IMR-90 (cell line): ENCODE measurements around the gene PCSK2. TPM values are rescaled to one million over a fixed set of nuclear protein-coding genes. Genes with fewer than 3 reads are reported as not detected.
A peak's percentile ranks its signal among the peaks of the same experiment; 100 is the strongest.

Source experiments
- ATAC-seq: fragments of 200-7000 bp; cut with Tn5 transposase; 2 replicates; pipeline ENCODE4 v1.9.1; 2020; ENCODE audit warnings: low read depth, mild to moderate bottlenecking, moderate library complexity
- BruUV-seq: library from RNA; stranded (reverse); fragments of 400-500 nt; replicated peaks from 2 replicates; lab custom pipeline; 2021; lab: Mats Ljungman, UMichigan
- CTCF ChIA-PET: fragments of 300-600 bp; formaldehyde crosslinking; extraction: SDS; loops from one replicate; lab custom pipeline; 2021; ENCODE audit warnings: antibody characterized with exemption; lab: Yijun Ruan, JAX
- POLR2A ChIA-PET: fragments of 300-600 bp; sonication (Branson Sonifier 250); formaldehyde crosslinking; loops from one replicate; lab custom pipeline; 2022; ENCODE audit warnings: antibody characterized with exemption; ENCODE audit not compliant: unreplicated experiment; lab: Charles Lee
- DNase-seq: peaks from one replicate; pipeline ENCODE4 v3.0.0; 2013
- H2AFZ ChIP-seq: replicated peaks from 2 replicates; pipeline ENCODE3; 2013; ENCODE audit warnings: low read length, mild to moderate bottlenecking; ENCODE audit not compliant: poor library complexity
- H2AK5ac ChIP-seq: 2 replicates; pipeline ENCODE4 v1.6.1; 2013; ENCODE audit warnings: low read depth, low read length, inconsistent platforms
- H2AK9ac ChIP-seq: replicated peaks from 2 replicates; pipeline ENCODE3; 2013; ENCODE audit warnings: mild to moderate bottlenecking, low read depth, low read length, moderate library complexity; ENCODE audit not compliant: poor library complexity
- H2BK120ac ChIP-seq: 2 replicates; pipeline ENCODE4 v1.6.1; 2013; ENCODE audit warnings: low read depth, low read length, inconsistent platforms
- H2BK15ac ChIP-seq: 3 replicates; pipeline ENCODE4 v1.6.1; 2013; ENCODE audit warnings: low read depth, low read length, inconsistent platforms
- H2BK20ac ChIP-seq: 2 replicates; pipeline ENCODE4 v1.6.1; 2013; ENCODE audit warnings: low read depth, mild to moderate bottlenecking, inconsistent platforms, low read length, moderate library complexity
- H2BK5ac ChIP-seq: 2 replicates; pipeline ENCODE4 v1.6.1; 2013; ENCODE audit warnings: mild to moderate bottlenecking, low read depth, low read length, inconsistent platforms; ENCODE audit not compliant: poor library complexity, severe bottlenecking
- H3K14ac ChIP-seq: replicated peaks from 2 replicates; pipeline ENCODE4 v1.6.1; 2013; ENCODE audit warnings: low read depth, low read length, inconsistent platforms
- H3K18ac ChIP-seq: 2 replicates; pipeline ENCODE4 v1.6.1; 2013; ENCODE audit warnings: low read depth, low read length, control low read depth
- H3K23ac ChIP-seq: 2 replicates; pipeline ENCODE4 v1.6.1; 2013; ENCODE audit warnings: low read depth, low read length, inconsistent platforms
- H3K27ac ChIP-seq: 2 replicates; pipeline ENCODE4 v1.5.1; 2013; ENCODE audit warnings: mild to moderate bottlenecking, control low read depth, low read length; ENCODE audit not compliant: insufficient read depth
- H3K27me3 ChIP-seq: 2 replicates; pipeline ENCODE4 v1.6.1; 2013; ENCODE audit warnings: low read length; ENCODE audit not compliant: control insufficient read depth, insufficient read depth
- H3K36me3 ChIP-seq: 2 replicates; pipeline ENCODE4 v1.6.1; 2013; ENCODE audit warnings: low read length, mixed read lengths; ENCODE audit not compliant: control insufficient read depth, insufficient read depth
- H3K4ac ChIP-seq: 2 replicates; pipeline ENCODE4 v1.6.1; 2013; ENCODE audit warnings: low read depth, low read length, inconsistent platforms
- H3K4me1 ChIP-seq: 2 replicates; pipeline ENCODE4 v1.6.1; 2013; ENCODE audit warnings: low read length, mixed read lengths; ENCODE audit not compliant: control insufficient read depth, insufficient read depth
- H3K4me2 ChIP-seq: 2 replicates; pipeline ENCODE4 v1.6.1; 2013; ENCODE audit warnings: low read depth, mild to moderate bottlenecking, control low read depth, low read length, moderate library complexity
- H3K4me3 ChIP-seq: 2 replicates; pipeline ENCODE4 v1.5.1; 2013; ENCODE audit warnings: low read depth, mild to moderate bottlenecking, control low read depth, low read length, moderate library complexity; ENCODE audit not compliant: insufficient read depth
- H3K56ac ChIP-seq: 2 replicates; pipeline ENCODE4 v1.6.1; 2013; ENCODE audit warnings: low read length, inconsistent platforms; ENCODE audit not compliant: insufficient read depth; ENCODE audit errors: extremely low read depth
- H3K79me1 ChIP-seq, 2 experiments: 2 replicates each; pipeline ENCODE4 v1.6.1; 2013; ENCODE audit warnings: low read length in 2 of 2, inconsistent platforms in 1 of 2, low read depth in 1 of 2
- H3K9ac ChIP-seq: 2 replicates; pipeline ENCODE4 v1.6.1; 2013; ENCODE audit warnings: low read depth, low read length, control low read depth
- H3K9me1 ChIP-seq: 2 replicates; pipeline ENCODE4 v1.6.1; 2013; ENCODE audit warnings: low read length, inconsistent platforms; ENCODE audit not compliant: insufficient read depth
- H3K9me3 ChIP-seq: 2 replicates; pipeline ENCODE4 v1.6.1; 2013; ENCODE audit warnings: low read length; ENCODE audit not compliant: control insufficient read depth, insufficient read depth
- H4K20me1 ChIP-seq: 2 replicates; pipeline ENCODE4 v1.6.1; 2013; ENCODE audit warnings: low read length, inconsistent platforms; ENCODE audit not compliant: insufficient read depth
- H4K5ac ChIP-seq: 2 replicates; pipeline ENCODE4 v1.6.1; 2013; ENCODE audit warnings: mild to moderate bottlenecking, low read depth, low read length, control low read depth
- H4K8ac ChIP-seq, 2 experiments: 2 replicates each; pipeline ENCODE4 v1.6.1; 2013; ENCODE audit warnings: low read depth in 2 of 2, low read length in 2 of 2, control low read depth in 1 of 2, inconsistent platforms in 1 of 2
- H4K91ac ChIP-seq: 2 replicates; pipeline ENCODE4 v1.6.1; 2013; ENCODE audit warnings: low read depth, low read length, inconsistent platforms; ENCODE audit not compliant: insufficient read depth
- MXI1 ChIP-seq: IDR thresholded peaks from 2 replicates; pipeline ENCODE4 v1.6.1; 2012; ENCODE audit warnings: low read depth, mild to moderate bottlenecking, low read length, moderate library complexity, borderline replicate concordance
- POLR2A ChIP-seq: IDR thresholded peaks from 2 replicates; pipeline ENCODE4 v1.6.1; 2012; ENCODE audit warnings: mild to moderate bottlenecking, low read depth, low read length
- RAD21 ChIP-seq: IDR thresholded peaks from 2 replicates; pipeline ENCODE4 v1.6.1; 2012; ENCODE audit warnings: low read length, improper control_type of control experiment
- SMC3 ChIP-seq: fragments of 150-350 bp; IDR thresholded peaks from 2 replicates; pipeline ENCODE4 v1.6.1; 2016; ENCODE audit warnings: low read depth, mild to moderate bottlenecking, antibody characterized with exemption, low read length, moderate library complexity
- WGBS, 2 experiments: methylation state at CpG; one replicate each; pipeline versions ENCODE4 v1.1.5 to v1.1.7; 2013; ENCODE audit warnings: missing lambda C conversion rate in 2 of 2; ENCODE audit not compliant: insufficient read length in 1 of 2; ENCODE audit errors: extremely low coverage in 2 of 2; 5-methylcytosine and 5-hydroxymethylcytosine counted together
- dilution Hi-C: fragments of 300-500 bp; cut with HindIII; formaldehyde crosslinking; loops from one replicate; pipeline ENCODE4 v1.14.3; 2018; ENCODE audit warnings: low sequenced_read_pairs; ENCODE audit not compliant: unreplicated experiment
- in situ Hi-C: fragments of 300-500 bp; cut with MboI; formaldehyde crosslinking; loops from 3 replicates; pipeline ENCODE4 v1.14.3; 2019; ENCODE audit warnings: low sequenced_read_pairs, inconsistent platforms, mixed read lengths
- intact Hi-C: fragments of 100-400 bp; cut with micrococcal nuclease; formaldehyde crosslinking; loops from 2 replicates; pipeline ENCODE4 v1.10.0; 2022
- polyA plus RNA-seq, 3 experiments: library from polyadenylated mRNA; depleted of rRNA; stranded (reverse); fragments of >200 nt; gene quantifications; 2 replicates each; pipeline ENCODE4 v1.2.3, GENCODE V29; 2012; ENCODE audit warnings: low replicate concordance in 1 of 3
- total RNA-seq: library from RNA; depleted of rRNA; stranded (reverse); fragments of >200 nt; gene quantifications from 2 replicates; pipeline ENCODE4 v1.2.3, GENCODE V29; 2012

Gene PCSK2
- total and polyA plus RNA-seq, 2 of the 4 experiments (the other 2 are of a cell fraction): not detected

GRCh38 chr20:17491488-17491887 lies 264.6 kb downstream of the PCSK2 start:
- no peaks in the 10 kb centered on the region for H3K9me3 ChIP-seq
- no peak overlapping the region for H2BK15ac ChIP-seq
- no peak overlapping the region for H3K27ac ChIP-seq
- H3K4ac ChIP-seq: no peak overlapping the region
- no peak overlapping the region for H2BK120ac ChIP-seq
- no peak overlapping the region for H2AK9ac ChIP-seq
- H3K18ac ChIP-seq: no peak overlapping the region
- H3K56ac ChIP-seq: no peak overlapping the region
- no peak overlapping the region for H3K4me3 ChIP-seq
- WGBS, 2 experiments: 86% methylated on average over 1 of the region's 4 CpGs; no CpG with 5 or more reads in 1 of the 2 experiments
- H4K20me1 ChIP-seq: no peaks in the 10 kb centered on the region
- no peak overlapping the region for H3K14ac ChIP-seq
- H3K9me1 ChIP-seq: 0 out of 2 replicates have a peak, but pooled peaks cover 2% of the 10 kb centered on the region
- TF ChIP-seq MXI1 (no peak), RAD21 (no peak), SMC3 (no peak), POLR2A (no peak)
- no peak overlapping the region for H2BK20ac ChIP-seq
- H3K79me1 ChIP-seq: no peaks in the 10 kb centered on the region
- H3K4me1 ChIP-seq: no peaks in the 10 kb centered on the region
- no peak overlapping the region for H4K8ac ChIP-seq
- no peak overlapping the region for H3K4me2 ChIP-seq
- intact Hi-C loops (no loop called here), dilution Hi-C loops (no loop called here), in situ Hi-C loops (no loop called here)
- no peak overlapping the region for H4K5ac ChIP-seq
- no peak overlapping the region for H2AK5ac ChIP-seq
- H3K9ac ChIP-seq: no peak overlapping the region
- H3K23ac ChIP-seq: no peak overlapping the region
- H2BK5ac ChIP-seq: no peak overlapping the region
- no peak overlapping the region for H4K91ac ChIP-seq
- H2AFZ ChIP-seq: peak overlapping the region; percentile 45
- CTCF ChIA-PET: no interaction called here
- no peaks in the 10 kb centered on the region for H3K36me3 ChIP-seq
- H3K27me3 ChIP-seq: peaks cover 45% of the 10 kb centered on the region
- POLR2A ChIA-PET: no interaction called here
- DNase-seq (no peak), ATAC-seq (no peak)
- no TSS peak for BruUV-seq
